CD4-positive, alpha-beta T cell treated with Interleukin-15 for 4 hours (primary cell): ENCODE measurements around the gene FXYD6.

Experiments
- DNase-seq: peaks from one replicate; pipeline ENCODE4 v3.0.0-alpha.2; 2020; ENCODE audit warnings: low spot score

The FXYD6 gene

GRCh38 chr11:117910525-117910924 lies 34.1 kb upstream of the FXYD6 start:
- no peak for DNase-seq

GRCh38 chr11:117909611-117910382 lies 33.3 kb upstream of the FXYD6 start:
- DNase-seq, result no peak

DNA sequence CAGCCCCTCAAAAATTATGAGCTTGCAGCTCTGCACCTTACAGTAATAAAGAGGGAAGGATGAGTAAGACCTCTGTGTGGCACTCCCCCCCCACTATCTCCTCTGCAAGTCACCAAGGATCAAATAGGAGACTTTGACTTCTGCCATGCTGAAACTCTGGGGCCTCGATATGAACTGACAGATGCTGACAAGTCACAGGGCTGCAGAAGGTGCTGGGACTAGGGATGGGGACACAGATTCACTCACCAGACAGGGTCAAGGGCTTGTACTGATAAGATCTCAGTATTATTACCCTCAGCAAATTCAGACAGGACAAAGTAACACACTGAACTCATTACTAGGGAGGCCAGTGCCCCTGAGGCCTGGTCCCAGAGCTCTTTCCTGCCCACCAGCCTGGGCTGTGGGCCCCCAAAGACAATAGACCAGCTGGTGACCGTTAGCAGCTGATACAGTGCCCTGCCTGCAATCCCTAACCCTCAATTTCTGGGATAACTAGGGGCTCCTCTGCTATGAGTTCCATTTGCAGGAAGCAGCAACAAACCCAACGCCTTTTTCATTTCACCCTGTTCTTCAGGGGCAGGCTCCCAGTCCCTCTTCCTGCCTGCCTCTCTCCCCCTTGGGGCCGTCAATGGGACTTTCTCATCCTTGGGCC lies 32.6 kb upstream of the FXYD6 start:
- DNase-seq, result no peak

GRCh38 chr11:117908109-117908895 lies 31.8 kb upstream of the FXYD6 start:
- DNase-seq, result no peak

DNA sequence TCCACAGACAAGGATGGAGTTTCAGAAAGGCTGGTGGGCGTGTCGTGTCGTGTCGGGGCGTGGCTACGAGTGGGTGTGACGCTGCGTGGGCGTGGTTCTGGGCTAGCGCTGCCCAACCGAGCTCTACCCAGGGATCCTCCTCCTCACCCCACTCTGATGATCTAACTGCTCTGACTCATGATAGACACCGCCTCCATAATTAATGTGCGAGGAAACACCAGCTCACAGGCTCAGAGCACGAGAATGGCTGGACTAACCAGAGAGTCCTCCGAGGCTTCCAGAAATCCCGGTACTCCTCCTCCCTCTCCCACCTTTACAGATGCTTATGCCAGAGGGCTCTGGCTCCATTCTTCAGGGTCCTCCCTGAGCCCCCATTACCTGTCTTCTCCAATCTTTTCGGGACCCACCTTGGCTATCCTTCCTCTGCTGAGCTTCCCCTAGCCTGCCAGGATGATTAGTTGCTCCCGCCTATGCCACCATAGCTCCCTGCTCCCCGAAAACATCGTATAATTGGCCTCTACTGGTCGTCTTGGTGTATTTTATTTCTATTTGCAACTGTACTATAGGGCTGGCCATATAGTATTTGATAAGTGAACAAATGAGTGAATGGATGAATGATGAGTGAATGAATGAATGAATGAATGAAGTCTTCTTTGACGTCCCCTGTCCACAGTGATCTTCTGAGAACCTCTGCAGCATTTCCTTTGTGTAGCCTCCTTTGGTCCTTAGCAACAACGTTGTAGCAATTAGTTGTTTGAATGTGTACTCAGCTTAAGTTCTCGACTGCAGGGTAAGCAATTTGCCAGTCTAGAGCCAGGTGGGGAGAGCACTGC lies 31.0 kb upstream of the FXYD6 start:
- DNase-seq, result peak; percentile 69

DNA sequence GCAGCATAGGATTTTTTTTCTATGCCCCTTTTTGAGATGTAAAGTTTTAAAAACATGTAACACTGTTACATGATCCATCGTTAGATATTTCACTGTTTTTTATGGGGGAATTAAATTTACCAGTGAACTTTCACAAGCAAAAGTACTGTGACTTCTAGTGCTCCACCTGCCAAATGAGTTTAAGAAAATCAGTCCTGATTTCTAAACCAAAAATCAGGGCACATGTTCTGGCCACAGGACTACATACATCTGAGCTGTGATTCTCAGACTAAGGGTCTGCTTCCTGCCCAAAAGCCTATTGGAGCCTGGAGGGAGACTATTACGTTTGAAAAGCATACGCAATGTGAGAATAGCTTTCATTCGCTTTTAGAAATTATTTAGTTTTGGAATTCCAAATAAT lies 30.3 kb upstream of the FXYD6 start:
- DNase-seq, result no peak

DNA sequence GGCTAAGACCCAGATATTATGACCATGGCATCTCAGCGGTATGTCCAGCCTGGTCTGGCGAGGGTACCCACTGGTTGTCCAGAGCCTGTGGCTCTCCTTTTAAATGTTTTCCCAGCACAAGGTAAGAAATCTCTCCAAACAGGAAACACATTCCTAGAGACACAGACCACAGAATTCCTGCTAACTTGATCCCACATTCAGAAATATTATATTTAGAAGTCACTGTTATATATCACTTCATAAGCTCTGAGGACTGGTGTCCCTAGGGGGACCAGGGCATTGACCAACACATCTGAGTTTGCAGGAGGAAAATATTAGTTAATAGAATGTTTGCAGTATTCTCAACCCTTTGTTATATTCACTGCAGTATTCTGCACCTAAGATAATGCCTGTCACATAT lies 29.7 kb upstream of the FXYD6 start:
- DNase-seq, result no peak

DNA sequence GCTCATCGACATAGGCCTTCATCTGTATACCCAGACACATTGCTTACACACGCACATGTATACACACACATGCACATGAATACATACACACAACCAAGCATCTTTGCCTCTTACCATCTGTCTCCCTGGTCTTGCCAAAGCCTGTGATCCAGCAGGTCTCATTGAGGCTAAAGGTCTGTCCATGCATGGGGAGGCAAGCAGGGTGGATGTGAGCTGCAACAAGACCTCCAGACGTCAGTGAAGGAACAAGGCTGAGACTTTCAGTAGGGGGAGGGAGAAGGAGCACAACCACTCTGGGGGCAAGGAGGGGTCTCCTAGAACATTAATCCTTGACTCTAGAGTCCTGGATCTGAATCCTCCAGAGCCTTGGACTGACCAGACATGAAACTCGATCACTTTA lies 29.1 kb upstream of the FXYD6 start:
- DNase-seq, result no peak

GRCh38 chr11:117903505-117904382 lies 27.3 kb upstream of the FXYD6 start:
- DNase-seq, result no peak

DNA sequence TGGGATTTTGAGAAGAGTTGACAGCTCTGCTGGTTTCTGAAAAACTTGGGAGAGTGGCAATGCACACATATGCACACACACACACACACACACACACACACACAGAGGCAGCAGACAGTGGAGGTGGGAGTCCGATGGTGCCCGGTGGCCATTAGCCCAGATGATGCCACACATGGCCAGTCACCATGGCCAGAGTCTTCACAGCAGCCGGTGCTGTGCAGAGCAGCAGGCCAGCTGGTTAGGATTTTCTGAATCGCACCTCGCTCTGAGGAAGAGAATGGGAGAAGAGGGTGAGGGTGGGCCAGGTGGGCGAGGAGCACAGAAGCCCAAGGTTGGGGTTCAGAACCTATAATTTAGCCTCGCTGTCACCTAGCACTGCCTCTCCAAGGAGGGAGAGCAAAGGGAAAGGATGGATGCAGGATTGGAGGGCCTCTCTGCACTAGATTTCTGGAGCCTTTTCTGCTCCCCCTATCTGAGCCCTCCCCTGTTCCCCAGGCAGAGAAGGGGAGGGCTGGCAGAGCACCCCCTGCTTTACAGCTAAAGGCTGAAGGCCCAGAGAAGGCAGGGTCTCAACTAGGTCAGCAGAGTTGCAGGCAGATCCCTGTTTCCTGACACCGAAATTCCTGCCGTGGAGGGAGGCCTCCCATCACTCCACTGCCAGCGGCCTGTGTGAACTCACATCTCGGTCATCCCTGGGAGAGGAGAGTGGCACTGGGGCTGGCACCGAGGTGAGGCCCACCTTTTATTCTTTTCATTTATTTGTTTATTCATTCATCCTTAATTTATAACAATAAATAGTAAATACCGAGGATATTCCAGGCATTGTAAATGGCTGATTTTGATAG lies 25.8 kb upstream of the FXYD6 start:
- no peak for DNase-seq

DNA sequence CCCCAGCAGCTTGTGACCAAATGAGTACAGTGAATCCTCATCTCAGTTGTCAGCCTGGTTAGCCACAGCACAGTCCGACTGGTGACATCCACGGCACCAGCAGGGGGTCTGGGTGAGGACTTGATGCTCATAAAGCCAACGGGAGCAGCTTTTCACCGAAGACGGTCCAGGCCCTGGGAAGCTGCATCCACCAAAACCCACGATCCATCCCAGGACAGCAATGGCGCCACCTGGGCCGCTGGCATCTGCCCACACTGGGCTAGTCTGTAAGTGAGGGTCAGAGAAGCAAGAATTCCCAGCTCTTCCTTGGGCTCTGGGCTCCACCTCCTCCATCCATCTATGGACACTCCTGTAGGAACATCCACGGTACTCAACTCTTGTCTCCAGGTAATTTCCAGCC lies 25.1 kb upstream of the FXYD6 start:
- DNase-seq, result no peak

DNA sequence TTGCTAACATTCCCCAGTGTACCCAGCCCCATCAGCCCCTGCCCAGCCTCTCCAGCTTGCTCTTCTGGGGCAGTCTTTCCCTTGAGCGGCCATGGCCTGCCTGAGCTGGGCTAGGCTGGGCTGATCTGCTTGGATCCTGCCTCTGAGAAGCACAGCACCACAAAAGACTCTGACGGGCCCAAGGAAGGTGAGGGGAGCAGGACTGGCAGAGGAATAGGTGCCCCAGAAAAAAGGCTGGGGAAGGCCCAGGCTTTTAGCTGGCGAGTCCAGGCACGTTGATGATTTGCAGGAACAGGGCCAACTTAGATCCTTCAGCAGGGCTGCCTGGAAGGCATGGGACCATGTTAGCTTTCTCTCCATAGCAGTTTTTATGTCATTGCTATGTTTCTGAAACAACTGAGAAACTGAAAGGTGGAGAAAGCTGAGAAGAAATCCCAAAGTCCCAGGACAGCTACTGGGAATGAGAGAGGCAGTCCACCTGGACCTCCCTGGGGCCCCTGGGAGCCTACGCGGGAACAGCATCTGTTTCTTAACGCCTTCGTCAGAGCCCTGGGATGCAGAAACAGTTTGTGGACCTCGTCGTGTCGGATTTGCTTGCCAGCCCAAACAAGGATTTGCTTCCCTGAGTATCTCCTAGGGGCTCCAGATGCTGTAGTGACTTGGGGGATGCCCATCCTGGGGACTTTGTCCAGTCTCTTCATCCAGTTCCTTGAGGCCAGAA lies 24.4 kb upstream of the FXYD6 start:
- no peak for DNase-seq

- no peak for DNase-seq
Measured at GRCh38 chr11:117900121-117900648, 23.7 kb upstream of the FXYD6 start.

- DNase-seq, result no peak
Measured at GRCh38 chr11:117898059-117898458, 21.6 kb upstream of the FXYD6 start.

- no peak for DNase-seq
Measured at GRCh38 chr11:117892651-117893050, 16.2 kb upstream of the FXYD6 start.

DNA sequence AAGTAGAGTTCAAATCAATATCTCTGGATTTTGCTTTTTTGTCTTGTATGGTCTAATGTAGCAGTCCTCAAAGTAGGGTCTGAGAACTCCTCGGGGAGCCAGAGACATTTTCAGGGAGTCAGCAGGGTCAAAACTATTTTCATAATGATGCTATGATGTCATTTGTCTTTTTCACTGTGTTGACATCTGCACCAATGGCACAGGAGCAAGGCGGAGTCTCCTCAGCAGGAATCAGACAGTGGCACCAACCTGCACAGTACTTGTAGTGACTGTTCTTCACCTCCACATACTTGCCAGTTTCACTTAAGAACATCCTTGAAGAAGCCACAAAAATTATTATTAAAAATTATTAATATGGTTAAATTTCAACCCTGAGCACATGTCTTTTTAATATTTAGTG lies 14.9 kb upstream of the FXYD6 start:
- DNase-seq, result no peak

DNA sequence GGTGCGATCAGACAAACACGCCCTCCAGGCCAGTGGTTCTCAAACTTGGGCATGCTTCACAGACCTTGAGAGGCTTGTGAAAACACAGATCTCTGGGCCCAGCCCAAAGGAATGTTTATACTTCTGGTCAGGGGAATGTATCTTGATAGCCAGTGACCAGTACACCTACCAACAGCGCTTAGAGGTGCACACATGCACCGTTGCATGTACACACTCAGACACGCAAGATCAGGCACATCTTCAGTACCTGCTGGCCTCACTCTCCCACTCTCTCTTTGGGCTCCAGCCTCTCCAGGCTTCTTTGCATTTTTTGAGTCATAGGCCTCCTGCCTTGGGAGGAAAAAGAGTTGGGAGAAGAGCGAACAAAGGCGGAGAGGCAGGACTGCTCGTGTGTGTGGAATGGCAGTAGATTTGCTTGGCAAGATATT lies 11.7 kb upstream of the FXYD6 start:
- no peak for DNase-seq

- no peak for DNase-seq
Measured at GRCh38 chr11:117887431-117888138, 11.1 kb upstream of the FXYD6 start.

GRCh38 chr11:117885777-117886176 lies 9.3 kb upstream of the FXYD6 start:
- DNase-seq, result no peak
